OCI-LY1 (cell line): ENCODE results near the gene GRK5.

Experiments
- H2AFZ ChIP-seq: fragments of 200-600 bp; sonication (generic), shearing (Covaris generic); 2 replicates; pipeline ENCODE4 v1.6.0; 2014; ENCODE audit warnings: antibody characterized with exemption, mild to moderate bottlenecking, low read length
- H3F3A ChIP-seq: fragments of 200-600 bp; sonication (generic), shearing (Covaris generic); 2 replicates; pipeline ENCODE4 v1.6.0; 2014; ENCODE audit warnings: mild to moderate bottlenecking, antibody characterized with exemption, low read length, moderate library complexity; ENCODE audit not compliant: insufficient read depth
- H3K27ac ChIP-seq: fragments of 200-600 bp; sonication (generic); 2 replicates; pipeline ENCODE4 v1.5.1; 2014; ENCODE audit warnings: low read length, mixed run types, mild to moderate bottlenecking, low read depth; ENCODE audit not compliant: poor library complexity, severe bottlenecking
- H3K27me3 ChIP-seq: fragments of 200-600 bp; sonication (generic); 2 replicates; pipeline ENCODE4 v1.6.0; 2014; ENCODE audit warnings: antibody characterized with exemption, mild to moderate bottlenecking, low read length, moderate library complexity; ENCODE audit not compliant: insufficient read depth
- H3K36me3 ChIP-seq: fragments of 200-600 bp; sonication (generic); 2 replicates; pipeline ENCODE4 v1.6.1; 2014; ENCODE audit warnings: mild to moderate bottlenecking, antibody characterized with exemption, low read length, moderate library complexity, mixed read lengths; ENCODE audit not compliant: insufficient read depth
- H3K4me1 ChIP-seq: fragments of 200-600 bp; sonication (generic); 2 replicates; pipeline ENCODE4 v1.5.1; 2014; ENCODE audit warnings: mild to moderate bottlenecking, low read length, moderate library complexity; ENCODE audit not compliant: insufficient read depth, severe bottlenecking
- H3K4me2 ChIP-seq: fragments of 200-600 bp; sonication (generic), shearing (Covaris generic); 2 replicates; pipeline ENCODE4 v1.6.1; 2014; ENCODE audit warnings: low read length
- H3K4me3 ChIP-seq: fragments of 200-600 bp; sonication (generic); 2 replicates; pipeline ENCODE4 v1.5.1; 2014; ENCODE audit warnings: low read length, low read depth, mild to moderate bottlenecking, mixed read lengths; ENCODE audit not compliant: poor library complexity, severe bottlenecking
- H3K79me2 ChIP-seq: fragments of 200-600 bp; shearing (Covaris generic); 2 replicates; pipeline ENCODE4 v1.6.1; 2016; ENCODE audit warnings: mixed run types, low read length, mixed read lengths; ENCODE audit not compliant: insufficient read depth
- H3K9ac ChIP-seq: fragments of 200-600 bp; sonication (generic), shearing (Covaris generic); 2 replicates; pipeline ENCODE4 v1.6.1; 2014; ENCODE audit warnings: mild to moderate bottlenecking, low read length, mixed read lengths
- H3K9me2 ChIP-seq: fragments of 200-600 bp; sonication (generic), shearing (Covaris generic); 2 replicates; pipeline ENCODE4 v1.6.1; 2014; ENCODE audit warnings: low read depth, mild to moderate bottlenecking, low read length, mixed read lengths
- H3K9me3 ChIP-seq: fragments of 200-600 bp; shearing (Covaris generic); 2 replicates; pipeline ENCODE4 v1.6.1; 2014; ENCODE audit warnings: low read length, mixed read lengths
- H4K20me1 ChIP-seq: fragments of 200-600 bp; sonication (generic), shearing (Covaris generic); 2 replicates; pipeline ENCODE4 v1.6.0; 2016; ENCODE audit warnings: mild to moderate bottlenecking, low read length; ENCODE audit not compliant: insufficient read depth
- EZH2 ChIP-seq: fragments of 200-600 bp; sonication (generic), shearing (Covaris generic); IDR thresholded peaks from 2 replicates; pipeline ENCODE4 v1.8.0; 2017; ENCODE audit warnings: borderline replicate concordance, mixed run types, mild to moderate bottlenecking, antibody characterized with exemption, low read length, moderate library complexity, mixed read lengths
- TF ChIP-seq, protein P1 (sequence below): fragments of 200-600 bp; sonication (generic), shearing (Covaris generic); IDR thresholded peaks from 2 replicates; pipeline ENCODE4 v1.5.1; 2017; ENCODE audit warnings: mild to moderate bottlenecking, antibody characterized with exemption, low read length, moderate library complexity, mixed read lengths

The GRK5 gene

DNA sequence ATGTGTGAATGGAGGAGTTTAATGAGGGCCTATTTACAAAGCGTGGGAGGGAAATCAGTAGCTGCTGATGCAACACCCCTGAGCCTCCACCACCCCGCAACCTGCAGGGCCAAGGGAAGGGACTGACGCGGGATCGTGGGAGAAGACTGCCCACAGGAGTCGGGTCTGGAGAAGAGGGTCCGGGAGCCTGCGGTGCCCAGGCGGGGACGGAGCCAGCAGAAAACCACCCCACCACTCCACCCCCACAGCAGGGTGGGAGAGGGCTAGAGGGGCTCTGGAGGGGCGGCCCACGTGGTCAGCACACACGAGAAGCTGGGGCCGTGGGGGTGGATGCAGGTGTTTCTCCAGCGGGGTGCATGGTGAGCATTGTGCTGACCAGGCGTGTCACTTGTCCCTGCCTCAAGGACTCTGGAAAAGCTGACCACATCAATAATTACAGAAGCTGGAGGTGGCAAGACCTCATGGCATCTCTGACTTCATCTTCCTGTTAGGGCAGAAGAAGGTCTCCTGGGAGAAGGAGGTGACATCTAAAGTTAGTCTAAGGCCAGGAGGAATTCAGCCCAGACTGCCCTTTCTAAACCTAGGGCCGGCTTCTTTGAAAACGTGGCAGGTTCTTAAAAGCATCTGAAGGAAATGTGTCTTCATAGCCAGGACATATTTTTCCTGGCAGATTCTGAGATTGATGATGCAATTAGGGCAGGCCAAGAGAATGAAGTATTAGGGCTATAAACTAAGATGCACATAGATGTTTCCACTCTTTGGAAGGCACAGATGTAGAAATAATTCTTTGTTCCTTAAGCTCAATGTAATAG, 184.3 kb downstream of the GRK5 start:
- no peaks in the 10 kb centered on the region for H3K27me3 ChIP-seq

GRCh38 chr10:119393019-119393418, 185.6 kb downstream of the GRK5 start:
- Histone ChIP-seq H3K9me2 (no peaks in the 10 kb centered on the region), H3K9ac (no peak overlapping the region), H3K4me3 (no peak overlapping the region), H3K4me2 (no peak overlapping the region), H3K27ac (no peak overlapping the region), H3F3A (no peaks in the 10 kb centered on the region), H3K79me2 (no peaks in the 10 kb centered on the region), H3K27me3 (no peaks in the 10 kb centered on the region), H4K20me1 (no peaks in the 10 kb centered on the region), H3K4me1 (peaks cover 18% of the 10 kb centered on the region), H3K36me3 (no peaks in the 10 kb centered on the region), H2AFZ (no peak overlapping the region), H3K9me3 (no peaks in the 10 kb centered on the region)
- no peak for TF ChIP-seq EZH2
- TF ChIP-seq, protein P1, sequence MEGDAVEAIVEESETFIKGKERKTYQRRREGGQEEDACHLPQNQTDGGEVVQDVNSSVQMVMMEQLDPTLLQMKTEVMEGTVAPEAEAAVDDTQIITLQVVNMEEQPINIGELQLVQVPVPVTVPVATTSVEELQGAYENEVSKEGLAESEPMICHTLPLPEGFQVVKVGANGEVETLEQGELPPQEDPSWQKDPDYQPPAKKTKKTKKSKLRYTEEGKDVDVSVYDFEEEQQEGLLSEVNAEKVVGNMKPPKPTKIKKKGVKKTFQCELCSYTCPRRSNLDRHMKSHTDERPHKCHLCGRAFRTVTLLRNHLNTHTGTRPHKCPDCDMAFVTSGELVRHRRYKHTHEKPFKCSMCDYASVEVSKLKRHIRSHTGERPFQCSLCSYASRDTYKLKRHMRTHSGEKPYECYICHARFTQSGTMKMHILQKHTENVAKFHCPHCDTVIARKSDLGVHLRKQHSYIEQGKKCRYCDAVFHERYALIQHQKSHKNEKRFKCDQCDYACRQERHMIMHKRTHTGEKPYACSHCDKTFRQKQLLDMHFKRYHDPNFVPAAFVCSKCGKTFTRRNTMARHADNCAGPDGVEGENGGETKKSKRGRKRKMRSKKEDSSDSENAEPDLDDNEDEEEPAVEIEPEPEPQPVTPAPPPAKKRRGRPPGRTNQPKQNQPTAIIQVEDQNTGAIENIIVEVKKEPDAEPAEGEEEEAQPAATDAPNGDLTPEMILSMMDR, result no peak

More for the DNA sequence above, 184.3 kb downstream of the GRK5 start:
- Histone ChIP-seq H3K27ac (no peak overlapping the region), H3K79me2 (no peaks in the 10 kb centered on the region), H4K20me1 (no peaks in the 10 kb centered on the region), H3F3A (no peaks in the 10 kb centered on the region), H2AFZ (no peak overlapping the region), H3K4me2 (no peak overlapping the region), H3K9ac (no peak overlapping the region), H3K4me1 (peaks cover 18% of the 10 kb centered on the region), H3K9me3 (no peaks in the 10 kb centered on the region), H3K4me3 (no peak overlapping the region), H3K36me3 (no peaks in the 10 kb centered on the region), H3K9me2 (no peaks in the 10 kb centered on the region)
- TF ChIP-seq EZH2, result no peak
- TF ChIP-seq, protein P1, result no peak

GRCh38 chr10:119393421-119393820, 186.1 kb downstream of the GRK5 start:
- Histone ChIP-seq H3K27ac (no peak overlapping the region), H3K9me3 (no peaks in the 10 kb centered on the region), H3K4me2 (no peak overlapping the region), H3K27me3 (no peaks in the 10 kb centered on the region), H3K4me3 (no peak overlapping the region), H2AFZ (no peak overlapping the region), H3K36me3 (no peaks in the 10 kb centered on the region), H3K4me1 (peaks cover 18% of the 10 kb centered on the region), H3K9me2 (no peaks in the 10 kb centered on the region), H3F3A (no peaks in the 10 kb centered on the region), H3K9ac (no peak overlapping the region), H4K20me1 (no peaks in the 10 kb centered on the region), H3K79me2 (no peaks in the 10 kb centered on the region)
- TF ChIP-seq, protein P1, result no peak
- TF ChIP-seq EZH2, result no peak
